Gastrocnemius medialis (tissue), 4 donors: Measurements from ENCODE around the gene DUSP22. TPM values are rescaled to one million over a fixed set of nuclear protein-coding genes. Genes with fewer than 3 reads are reported as not detected.

ENCODE experiments used
- ATAC-seq, 2 donors: fragments of 150-250 bp; one replicate each; pipeline ENCODE4 v1.9.1; 2016
- DNase-seq, 2 donors: peaks; one replicate each; pipeline ENCODE4 v3.0.0-alpha.2; 2019
- H3K27ac ChIP-seq, 4 donors: fragments of 200-600 bp; sonication (generic); 1 replicate in 1 of 4; 2 replicates in 3 of 4; pipeline ENCODE4 v1.5.1; 2016 to 2018; ENCODE audit warnings: mild to moderate bottlenecking in 2 of 4, moderate library complexity in 1 of 4
- H3K27me3 ChIP-seq, 3 donors: fragments of 200-600 bp; sonication (generic) in 2 of 3; 1 replicate in 1 of 3; 2 replicates in 2 of 3; pipeline versions ENCODE4 v1.5.1 to v1.6.0; 2016 to 2019; ENCODE audit warnings: mild to moderate bottlenecking in 1 of 3, moderate library complexity in 1 of 3
- H3K36me3 ChIP-seq, 2 donors: fragments of 200-600 bp; sonication (generic) in 1 of 2; one replicate each; pipeline ENCODE4 v1.5.1; 2017 to 2018
- H3K4me1 ChIP-seq, 2 donors: fragments of 200-600 bp; sonication (generic) in 1 of 2; one replicate each; pipeline ENCODE4 v1.5.1; 2016 to 2017; ENCODE audit warnings: mild to moderate bottlenecking in 2 of 2
- H3K4me3 ChIP-seq, 4 donors: fragments of 200-600 bp; sonication (generic) in 3 of 4; 1 replicate in 1 of 4; 2 replicates in 3 of 4; pipeline ENCODE4 v1.5.1; 2016 to 2019; ENCODE audit warnings: mild to moderate bottlenecking in 2 of 4
- H3K9me3 ChIP-seq, 3 donors: fragments of 200-600 bp; sonication (generic) in 2 of 3; 1 replicate in 1 of 3; 2 replicates in 2 of 3; pipeline ENCODE4 v1.5.1; 2016 to 2019
- POLR2A ChIP-seq, 2 donors: fragments of 450-650 bp; IDR thresholded peaks; one replicate each; pipeline ENCODE4 v1.6.1; 2017; ENCODE audit warnings: antibody characterized with exemption in 2 of 2, mild to moderate bottlenecking in 2 of 2, moderate library complexity in 2 of 2
- in situ Hi-C, 4 donors: fragments of 200-750 bp; cut with MboI; loops; one replicate each; pipeline versions ENCODE4 v1.15.0 to v1.8.0; 2017; ENCODE audit warnings: low sequenced_read_pairs in 4 of 4
- intact Hi-C: fragments of 100-400 bp; cut with DNase I; formaldehyde crosslinking; loops from one replicate; pipeline ENCODE4 v1.15.1; 2023; ENCODE audit warnings: low total_unique reads
- total RNA-seq, 4 donors: library from RNA; depleted of rRNA; stranded (reverse); fragments of >200 nt; gene quantifications; one replicate each; pipeline versions ENCODE4 v1.1.0 to v1.2.3, GENCODE V29; 2016
- TF ChIP-seq, protein P1 (sequence below), 5 experiments: fragments of 450-650 bp in 3 of 5; fragments of 200-600 bp in 2 of 5; sonication (generic) in 2 of 5; IDR thresholded peaks in 4 of 5; conservative IDR thresholded peaks in 1 of 5; 1 replicate in 4 of 5; 2 replicates in 1 of 5; pipeline ENCODE4 v1.5.1; 2016 to 2019; ENCODE audit warnings: antibody characterized with exemption in 5 of 5, mild to moderate bottlenecking in 3 of 5, moderate library complexity in 3 of 5

The DUSP22 gene
- total RNA-seq, 4 donors from 2014 or later: 53.4 to 70.7 (median 61.3) TPM

DNA sequence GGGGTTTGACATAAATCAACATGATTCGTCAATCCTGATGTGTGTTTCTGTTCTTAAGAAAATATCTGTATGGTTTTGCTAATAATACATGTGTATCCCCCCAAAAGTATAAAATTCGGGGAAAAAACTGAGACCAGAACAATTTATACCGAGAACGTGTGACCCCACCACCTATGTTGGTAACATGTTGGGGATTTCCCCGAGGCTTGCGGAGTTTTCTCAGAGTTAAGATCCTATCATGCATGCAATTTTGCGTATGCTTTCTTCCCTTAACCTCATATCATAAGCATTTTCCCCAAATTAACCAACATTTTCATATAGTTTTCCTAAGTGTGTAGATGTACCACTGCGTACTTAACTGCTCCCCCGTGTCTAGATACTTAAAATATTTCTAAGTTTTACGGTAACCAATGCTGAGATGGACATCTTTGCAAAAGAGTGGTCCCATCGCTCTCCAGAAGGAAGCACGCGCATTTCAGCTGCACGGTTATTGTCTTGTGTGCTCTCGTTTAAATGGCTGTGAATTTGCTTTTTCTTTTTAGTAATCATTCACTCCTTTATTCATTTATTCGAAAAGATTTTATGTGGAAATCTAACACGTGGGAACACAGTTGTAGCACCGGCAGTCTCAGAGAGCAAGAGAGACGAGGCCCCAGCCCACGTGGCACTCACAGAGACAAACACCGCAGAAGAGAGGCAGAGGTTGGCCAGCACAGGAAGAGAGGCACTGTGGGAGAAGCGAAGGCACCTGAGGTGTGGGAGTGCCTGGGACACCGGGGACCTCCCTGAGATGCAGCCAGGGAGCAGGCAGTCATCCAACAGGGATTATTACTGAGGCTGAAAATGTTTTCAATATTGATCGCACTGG is 86.0 kb downstream of the DUSP22 start:
- no peak for TF ChIP-seq POLR2A (IDR thresholded peaks at IDR 0.05)
- TF ChIP-seq, protein P1, sequence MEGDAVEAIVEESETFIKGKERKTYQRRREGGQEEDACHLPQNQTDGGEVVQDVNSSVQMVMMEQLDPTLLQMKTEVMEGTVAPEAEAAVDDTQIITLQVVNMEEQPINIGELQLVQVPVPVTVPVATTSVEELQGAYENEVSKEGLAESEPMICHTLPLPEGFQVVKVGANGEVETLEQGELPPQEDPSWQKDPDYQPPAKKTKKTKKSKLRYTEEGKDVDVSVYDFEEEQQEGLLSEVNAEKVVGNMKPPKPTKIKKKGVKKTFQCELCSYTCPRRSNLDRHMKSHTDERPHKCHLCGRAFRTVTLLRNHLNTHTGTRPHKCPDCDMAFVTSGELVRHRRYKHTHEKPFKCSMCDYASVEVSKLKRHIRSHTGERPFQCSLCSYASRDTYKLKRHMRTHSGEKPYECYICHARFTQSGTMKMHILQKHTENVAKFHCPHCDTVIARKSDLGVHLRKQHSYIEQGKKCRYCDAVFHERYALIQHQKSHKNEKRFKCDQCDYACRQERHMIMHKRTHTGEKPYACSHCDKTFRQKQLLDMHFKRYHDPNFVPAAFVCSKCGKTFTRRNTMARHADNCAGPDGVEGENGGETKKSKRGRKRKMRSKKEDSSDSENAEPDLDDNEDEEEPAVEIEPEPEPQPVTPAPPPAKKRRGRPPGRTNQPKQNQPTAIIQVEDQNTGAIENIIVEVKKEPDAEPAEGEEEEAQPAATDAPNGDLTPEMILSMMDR (IDR thresholded peaks at IDR 0.05 in 4 of 5, conservative IDR thresholded peaks at IDR 0.05 in 1 of 5): no peak
- H3K4me1 ChIP-seq: no peaks in the 10 kb centered on the region
- no peak for ATAC-seq
- H3K36me3 ChIP-seq: no peaks in the 10 kb centered on the region
- H3K27me3 ChIP-seq: peaks cover 15 to 38% (median 30%) of the 10 kb centered on the region in 3 donors
- intact Hi-C loops (no loop called here), in situ Hi-C loops (no loop called here)
- H3K27ac ChIP-seq: no peak overlapping the region
- H3K4me3 ChIP-seq: no peak overlapping the region
- DNase-seq: peak in 1 of 2 donors; percentile 3
- no peaks in the 10 kb centered on the region for H3K9me3 ChIP-seq

DNA sequence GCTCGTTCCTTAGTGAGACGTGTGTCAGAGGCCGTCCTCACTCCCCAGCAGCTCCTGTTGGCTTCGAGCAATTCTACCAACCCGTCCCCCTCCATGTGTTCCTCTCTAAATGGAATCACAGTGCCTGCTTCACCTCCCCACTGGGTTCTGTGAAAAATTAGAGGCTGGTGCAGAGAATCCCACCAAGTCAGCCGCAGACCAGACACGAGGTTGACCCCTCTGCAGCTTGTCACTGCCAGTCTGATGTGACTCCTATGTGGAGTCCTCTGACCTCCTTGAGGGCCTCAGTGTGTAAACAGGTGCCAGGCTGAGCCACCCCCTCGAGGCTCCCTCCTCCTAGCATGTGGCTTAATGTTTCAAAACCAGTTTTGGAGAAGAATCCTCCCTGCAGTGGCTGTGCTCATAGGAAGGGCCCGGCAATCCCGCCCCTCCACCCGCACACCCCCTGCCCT is 86.7 kb downstream of the DUSP22 start:
- ATAC-seq (no peak), DNase-seq (no peak)
- Histone ChIP-seq H3K27me3 (peaks cover 9 to 33% (median 26%) of the 10 kb centered on the region in 3 donors), H3K4me1 (no peaks in the 10 kb centered on the region), H3K9me3 (no peaks in the 10 kb centered on the region), H3K27ac (no peak overlapping the region), H3K36me3 (no peaks in the 10 kb centered on the region), H3K4me3 (no peak overlapping the region)
- in situ Hi-C loops (no loop called here), intact Hi-C loops (no loop called here)
- TF ChIP-seq POLR2A (IDR thresholded peaks at IDR 0.05): no peak
- TF ChIP-seq, protein P1 (IDR thresholded peaks at IDR 0.05 in 4 of 5, conservative IDR thresholded peaks at IDR 0.05 in 1 of 5): no peak

DNA sequence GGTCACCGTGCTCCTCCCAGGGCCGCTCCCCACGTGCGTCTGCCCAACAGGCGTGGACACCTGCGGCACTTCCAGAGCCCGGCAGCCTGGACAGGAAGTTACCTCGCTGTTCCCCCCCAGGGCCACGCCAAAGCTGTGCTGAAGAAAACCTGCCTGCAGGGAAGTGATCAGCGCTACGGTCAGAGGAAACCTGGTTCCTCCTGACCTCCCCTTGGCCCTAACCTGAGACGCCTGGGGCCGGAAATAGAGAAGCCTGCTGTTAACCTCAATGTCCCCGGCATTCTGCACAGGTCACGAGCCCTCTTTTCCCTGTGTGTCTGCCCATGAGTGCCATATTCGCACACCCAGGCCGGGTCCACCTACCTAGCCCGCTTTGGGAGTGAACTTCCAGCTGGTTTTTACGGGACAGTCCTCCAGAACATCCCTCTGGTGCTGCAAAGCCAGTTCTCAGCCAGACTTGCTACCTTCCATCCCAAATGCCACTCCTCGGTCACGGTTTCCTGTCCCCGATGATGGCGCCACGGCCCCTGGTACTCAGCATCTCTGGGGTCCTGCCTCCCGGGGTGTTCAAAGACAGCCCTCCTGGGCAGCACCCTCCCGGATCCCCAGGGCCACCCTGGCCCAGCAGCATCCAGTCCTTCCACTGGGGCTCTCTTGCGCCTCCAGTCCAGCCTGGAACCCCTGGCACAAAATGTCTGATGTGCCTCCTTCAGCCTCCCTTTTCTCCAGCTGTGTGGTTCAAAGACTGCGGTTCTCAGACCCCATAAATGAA is 87.3 kb downstream of the DUSP22 start:
- ATAC-seq (peak in 1 of 2 donors; percentile 4), DNase-seq (no peak)
- Histone ChIP-seq H3K4me1 (no peaks in the 10 kb centered on the region), H3K9me3 (no peaks in the 10 kb centered on the region), H3K27ac (no peak overlapping the region), H3K4me3 (no peak overlapping the region), H3K27me3 (peaks cover 3 to 26% (median 20%) of the 10 kb centered on the region in 3 donors), H3K36me3 (no peaks in the 10 kb centered on the region)
- in situ Hi-C loops (no loop called here), intact Hi-C loops (no loop called here)
- TF ChIP-seq POLR2A (IDR thresholded peaks at IDR 0.05): no peak
- TF ChIP-seq, protein P1 (IDR thresholded peaks at IDR 0.05 in 4 of 5, conservative IDR thresholded peaks at IDR 0.05 in 1 of 5): no peak

DNA sequence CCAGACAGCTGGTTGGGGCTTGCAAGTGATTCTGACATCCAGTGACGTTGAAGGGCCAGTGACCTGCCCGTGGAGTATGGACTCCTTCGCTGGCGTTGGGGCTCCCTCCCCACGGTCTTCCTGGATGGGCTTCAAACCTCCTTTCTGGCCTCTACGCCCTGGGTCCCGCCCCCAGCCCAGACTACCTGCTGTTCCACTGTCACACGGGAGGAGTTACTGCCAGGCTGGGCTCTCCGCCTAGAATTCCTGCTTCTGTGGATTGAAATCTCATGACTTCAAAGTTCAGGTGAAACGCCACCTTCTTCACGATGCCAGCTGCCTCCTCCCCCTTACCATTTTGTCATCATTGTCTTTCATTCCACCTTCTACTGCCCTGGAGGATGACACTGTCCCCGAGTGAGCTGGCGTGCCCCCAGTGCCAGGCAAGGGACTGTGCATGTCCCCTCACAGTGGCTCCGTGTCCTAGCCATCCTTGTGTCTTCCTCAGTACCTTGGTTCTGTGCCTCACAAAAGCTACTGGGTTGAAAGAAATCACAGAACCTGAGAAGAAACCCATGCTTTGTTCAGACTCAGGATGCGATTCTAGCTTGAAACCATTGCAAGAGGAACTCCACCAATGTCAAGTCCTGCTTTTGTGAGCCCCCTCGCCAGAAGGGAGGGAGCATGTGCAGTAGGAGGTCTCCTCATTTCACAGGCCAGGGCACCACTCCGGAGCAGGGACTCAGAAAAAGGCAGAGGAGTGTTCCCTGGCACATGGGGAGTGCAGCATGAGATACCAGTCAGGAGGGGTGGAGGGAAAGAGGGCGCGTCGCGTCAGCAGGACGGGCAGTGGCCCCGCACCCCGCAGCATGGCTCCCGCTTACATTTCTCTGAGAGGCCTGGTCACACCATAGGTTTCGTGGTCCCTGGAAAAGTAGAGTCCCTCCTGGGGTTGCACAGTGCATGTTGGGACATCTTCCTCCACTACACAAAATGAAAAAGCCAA is 88.2 kb downstream of the DUSP22 start:
- TF ChIP-seq, protein P1 (IDR thresholded peaks at IDR 0.05 in 4 of 5, conservative IDR thresholded peaks at IDR 0.05 in 1 of 5): no peak
- TF ChIP-seq POLR2A (IDR thresholded peaks at IDR 0.05): no peak
- ATAC-seq (no peak), DNase-seq (no peak)
- Histone ChIP-seq H3K4me3 (no peak overlapping the region), H3K9me3 (no peaks in the 10 kb centered on the region), H3K27me3 (peaks cover 0 to 21% (median 14%) of the 10 kb centered on the region in 3 donors), H3K36me3 (no peaks in the 10 kb centered on the region), H3K27ac (no peak overlapping the region), H3K4me1 (no peaks in the 10 kb centered on the region)
- in situ Hi-C loops (no loop called here), intact Hi-C loops (no loop called here)
